ENCODE data around the gene FGFBP1.
A peak's percentile ranks its signal among the peaks of the same experiment; 100 is the strongest.

FGFBP1 gene

DNA sequence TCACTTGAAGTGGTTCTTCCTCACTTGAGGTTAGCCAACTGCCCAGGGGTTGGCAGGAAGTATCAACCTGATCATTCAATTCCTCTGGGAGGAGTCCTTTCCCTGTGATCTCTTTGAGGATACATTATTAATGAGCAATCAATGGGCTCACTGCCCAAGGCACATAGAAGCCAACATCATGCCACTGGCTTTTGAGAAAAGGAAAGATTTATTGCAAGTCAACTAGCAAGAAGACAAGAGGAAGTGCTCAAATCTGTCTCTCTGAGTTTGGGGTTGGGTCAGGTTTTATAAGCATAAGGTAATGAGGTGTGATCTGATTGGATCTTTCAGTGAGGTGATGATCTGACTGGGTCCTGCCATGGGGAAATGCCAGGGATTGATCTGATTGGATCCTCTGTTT is 39.6 kb downstream of the FGFBP1 start:
- no peak overlapping the region for H3K27ac ChIP-seq
- H3K4me3 ChIP-seq (ENCODE audit: low read depth, low read length), result no peak overlapping the region
- H3K36me3 ChIP-seq, result no peaks in the 10 kb centered on the region
- no peaks in the 10 kb centered on the region for H3K27me3 ChIP-seq (ENCODE audit: insufficient read depth, low read depth, severe bottlenecking)
- DNase-seq, result no peak
- H3K9me3 ChIP-seq (ENCODE audit: severe bottlenecking), result no peaks in the 10 kb centered on the region
- TF ChIP-seq, protein P1, sequence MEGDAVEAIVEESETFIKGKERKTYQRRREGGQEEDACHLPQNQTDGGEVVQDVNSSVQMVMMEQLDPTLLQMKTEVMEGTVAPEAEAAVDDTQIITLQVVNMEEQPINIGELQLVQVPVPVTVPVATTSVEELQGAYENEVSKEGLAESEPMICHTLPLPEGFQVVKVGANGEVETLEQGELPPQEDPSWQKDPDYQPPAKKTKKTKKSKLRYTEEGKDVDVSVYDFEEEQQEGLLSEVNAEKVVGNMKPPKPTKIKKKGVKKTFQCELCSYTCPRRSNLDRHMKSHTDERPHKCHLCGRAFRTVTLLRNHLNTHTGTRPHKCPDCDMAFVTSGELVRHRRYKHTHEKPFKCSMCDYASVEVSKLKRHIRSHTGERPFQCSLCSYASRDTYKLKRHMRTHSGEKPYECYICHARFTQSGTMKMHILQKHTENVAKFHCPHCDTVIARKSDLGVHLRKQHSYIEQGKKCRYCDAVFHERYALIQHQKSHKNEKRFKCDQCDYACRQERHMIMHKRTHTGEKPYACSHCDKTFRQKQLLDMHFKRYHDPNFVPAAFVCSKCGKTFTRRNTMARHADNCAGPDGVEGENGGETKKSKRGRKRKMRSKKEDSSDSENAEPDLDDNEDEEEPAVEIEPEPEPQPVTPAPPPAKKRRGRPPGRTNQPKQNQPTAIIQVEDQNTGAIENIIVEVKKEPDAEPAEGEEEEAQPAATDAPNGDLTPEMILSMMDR (IDR thresholded peaks at IDR 0.05; ENCODE audit: low read depth, low read length), result no peak

DNA sequence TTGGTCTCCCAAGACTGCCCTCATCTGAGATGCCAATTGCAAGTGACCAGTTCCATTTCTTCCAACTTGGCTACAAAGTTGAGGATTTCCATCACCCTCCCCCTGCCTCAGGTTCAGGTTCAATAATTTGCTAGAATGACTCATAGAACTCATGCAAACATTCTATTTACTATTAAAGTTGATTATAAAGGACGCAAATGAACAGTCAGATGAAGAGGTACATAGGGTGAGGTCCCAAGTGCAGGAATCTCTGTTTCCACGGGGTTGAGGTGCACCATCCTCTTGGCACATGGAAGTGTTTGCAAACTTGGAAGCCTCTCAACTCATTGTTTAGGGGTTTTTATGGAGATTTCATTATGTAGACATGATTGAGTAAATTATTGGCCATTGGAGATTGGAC is 41.0 kb downstream of the FGFBP1 start:
- DNase-seq, result no peak
- H3K27me3 ChIP-seq (ENCODE audit: insufficient read depth, low read depth, severe bottlenecking), result no peaks in the 10 kb centered on the region

DNA sequence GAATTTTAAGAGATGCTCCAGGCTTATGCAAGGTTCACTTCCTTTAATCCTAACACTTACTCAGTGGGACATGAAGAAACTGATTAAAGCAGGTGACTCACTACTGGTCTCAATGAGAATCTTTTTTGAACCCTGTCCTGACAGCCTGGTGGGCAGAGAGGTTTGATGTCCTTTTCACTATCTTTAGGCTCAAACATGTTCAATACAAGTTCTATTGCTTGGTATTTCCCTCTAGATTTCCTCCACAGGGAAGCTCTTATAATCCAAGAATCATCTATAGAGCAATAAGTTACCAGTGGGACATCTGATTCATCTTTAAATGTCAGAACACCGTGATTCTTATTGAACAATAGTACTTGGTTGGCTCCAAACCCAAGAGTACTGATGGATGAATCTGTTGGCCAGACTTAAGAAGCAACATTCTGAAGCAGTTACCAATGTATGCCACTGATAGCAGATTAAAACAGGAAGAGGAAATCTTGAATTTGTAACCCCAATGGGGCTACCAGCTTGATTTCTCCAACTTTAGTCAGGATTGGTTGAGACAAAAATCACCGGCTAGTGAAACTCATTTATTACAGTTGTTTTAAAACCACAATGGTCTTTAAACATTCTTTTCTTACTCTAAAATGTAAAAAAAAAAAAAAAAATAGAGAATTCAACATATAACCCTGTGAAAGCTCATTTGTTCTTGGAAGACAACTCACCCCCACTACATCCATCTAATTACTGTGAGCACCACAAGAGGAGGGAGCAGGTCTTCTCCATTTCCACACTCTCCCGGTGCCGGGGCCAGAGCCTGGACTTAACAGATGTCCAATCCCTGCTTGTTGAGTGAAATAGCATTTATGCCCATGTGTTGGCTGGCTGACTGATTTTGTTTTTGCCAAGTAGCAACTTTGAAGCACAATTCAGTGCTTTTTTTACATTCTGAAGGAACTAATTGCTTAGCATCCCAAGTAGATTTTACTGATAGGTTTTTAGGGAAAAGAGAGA is 43.3 kb downstream of the FGFBP1 start:
- no peaks in the 10 kb centered on the region for H3K36me3 ChIP-seq
- TF ChIP-seq, protein P1 (IDR thresholded peaks at IDR 0.05; ENCODE audit: low read depth, low read length), result no peak
- H3K27me3 ChIP-seq (ENCODE audit: insufficient read depth, low read depth, severe bottlenecking), result no peaks in the 10 kb centered on the region
- no peaks in the 10 kb centered on the region for H3K9me3 ChIP-seq (ENCODE audit: severe bottlenecking)
- H3K27ac ChIP-seq, result no peak overlapping the region
- peak; percentile 16 for DNase-seq
- H3K4me3 ChIP-seq (ENCODE audit: low read depth, low read length), result no peak overlapping the region

More for the DNA sequence above, 41.0 kb downstream of the FGFBP1 start:
- Histone ChIP-seq H3K27ac (no peak overlapping the region), H3K4me3 (ENCODE audit: low read depth, low read length) (no peak overlapping the region), H3K9me3 (ENCODE audit: severe bottlenecking) (no peaks in the 10 kb centered on the region), H3K36me3 (no peaks in the 10 kb centered on the region)
- TF ChIP-seq, protein P1 (IDR thresholded peaks at IDR 0.05; ENCODE audit: low read depth, low read length), result no peak

DNA sequence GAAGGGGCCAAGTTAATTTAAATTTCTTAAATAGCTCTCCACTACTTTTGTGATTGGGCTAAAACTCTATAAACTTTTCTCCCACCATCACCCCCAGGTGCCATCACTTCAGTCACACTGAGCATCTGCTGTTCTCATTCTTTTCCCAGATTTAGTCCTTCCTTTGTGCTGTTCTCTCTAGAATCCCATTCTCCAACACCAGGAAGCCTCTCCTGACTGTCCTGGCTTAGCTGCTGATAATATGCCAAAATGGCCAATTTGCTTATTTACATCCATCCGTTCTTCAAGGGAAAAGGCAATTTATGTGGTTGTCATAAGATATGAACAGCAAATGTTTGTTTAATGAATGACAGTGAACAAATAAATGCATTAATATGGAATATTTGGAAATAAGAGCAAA is 44.1 kb downstream of the FGFBP1 start:
- H3K36me3 ChIP-seq, result no peaks in the 10 kb centered on the region
- TF ChIP-seq, protein P1 (IDR thresholded peaks at IDR 0.05; ENCODE audit: low read depth, low read length), result no peak

DNA sequence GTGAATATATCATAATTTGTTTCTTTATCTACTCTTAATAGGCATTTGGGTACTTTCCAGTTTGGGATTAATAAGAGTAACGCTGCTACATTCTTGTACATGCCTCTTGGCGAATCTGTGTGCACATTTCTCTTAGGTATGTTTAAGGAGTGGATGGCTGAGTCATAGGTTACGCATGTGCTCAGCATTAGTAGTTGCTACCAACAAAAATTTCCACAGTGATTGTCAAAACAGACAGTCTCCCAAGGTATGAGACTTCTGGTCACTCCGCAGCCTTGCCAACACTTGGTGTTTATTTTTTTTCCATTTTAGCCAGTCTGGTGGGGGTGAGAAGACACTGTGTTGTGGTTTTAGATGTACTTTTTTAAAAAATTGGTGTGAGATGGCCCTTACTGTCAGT is 44.6 kb downstream of the FGFBP1 start:
- H3K9me3 ChIP-seq (ENCODE audit: severe bottlenecking), result no peaks in the 10 kb centered on the region
- H3K27ac ChIP-seq, result no peak overlapping the region
- no peak overlapping the region for H3K4me3 ChIP-seq (ENCODE audit: low read depth, low read length)
- no peaks in the 10 kb centered on the region for H3K36me3 ChIP-seq
- DNase-seq, result no peak
- TF ChIP-seq, protein P1 (IDR thresholded peaks at IDR 0.05; ENCODE audit: low read depth, low read length), result no peak
- H3K27me3 ChIP-seq (ENCODE audit: insufficient read depth, low read depth, severe bottlenecking), result no peaks in the 10 kb centered on the region

More for the DNA sequence above, 44.1 kb downstream of the FGFBP1 start:
- no peak for DNase-seq
- no peaks in the 10 kb centered on the region for H3K9me3 ChIP-seq (ENCODE audit: severe bottlenecking)
- H3K4me3 ChIP-seq (ENCODE audit: low read depth, low read length), result no peak overlapping the region
- H3K27ac ChIP-seq, result no peak overlapping the region
- H3K27me3 ChIP-seq (ENCODE audit: insufficient read depth, low read depth, severe bottlenecking), result no peaks in the 10 kb centered on the region

Data from WERI-Rb-1 (cell line).